HG03196 (cell line): ENCODE measurements around the gene LGALS7B.
"Not testable (repeated sequence)": the region's sequence is repeated elsewhere in the genome, so short reads cannot be mapped to it uniquely, and the experiment has no call there.

Source experiments
- ATAC-seq: cut with Tn5 transposase; IDR thresholded peaks from one replicate; pipeline ENCODE4 v1.9.1; 2021; ENCODE audit not compliant: unreplicated experiment

The LGALS7B gene

DNA sequence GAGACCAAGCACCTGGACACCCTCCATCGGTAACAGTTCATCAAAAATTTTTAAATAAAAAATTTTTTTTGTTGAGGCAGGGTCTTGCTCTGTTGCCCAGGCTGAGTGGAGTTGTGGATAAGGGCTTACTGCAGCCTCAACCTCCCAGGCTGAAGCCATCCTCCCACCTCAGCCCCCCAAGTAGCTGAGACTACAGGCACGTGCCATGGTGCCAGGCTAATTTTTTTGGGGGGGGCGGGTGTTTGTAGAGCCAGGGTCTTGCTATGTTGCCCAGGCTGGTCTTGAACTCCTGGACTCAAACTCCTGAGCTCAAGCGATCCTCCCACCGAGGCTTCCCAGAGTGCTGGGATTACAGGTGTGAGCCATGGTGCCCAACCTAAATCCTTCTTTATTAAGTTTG is 4.7 kb downstream of the LGALS7B start:
- no peak for ATAC-seq

DNA sequence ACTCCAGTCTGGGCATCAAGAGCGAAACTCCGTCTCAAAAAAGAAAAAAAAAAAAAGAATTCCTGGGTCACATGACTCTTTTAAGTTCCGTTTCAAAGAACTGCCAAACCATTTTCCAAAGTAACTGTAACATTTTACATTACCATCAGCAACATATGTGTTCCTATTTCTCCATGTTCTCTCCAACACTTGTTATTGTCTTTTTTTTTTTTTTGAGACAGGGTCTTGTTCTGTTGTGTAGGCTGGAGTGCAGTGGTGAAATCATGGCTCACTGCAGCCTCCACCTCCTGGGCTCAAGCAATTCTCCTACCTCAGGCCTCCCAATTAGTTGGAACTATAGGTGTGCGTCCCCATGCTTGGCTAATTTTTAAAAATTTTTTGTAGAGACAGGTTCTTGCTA is 6.5 kb downstream of the LGALS7B start:
- ATAC-seq, result no peak

DNA sequence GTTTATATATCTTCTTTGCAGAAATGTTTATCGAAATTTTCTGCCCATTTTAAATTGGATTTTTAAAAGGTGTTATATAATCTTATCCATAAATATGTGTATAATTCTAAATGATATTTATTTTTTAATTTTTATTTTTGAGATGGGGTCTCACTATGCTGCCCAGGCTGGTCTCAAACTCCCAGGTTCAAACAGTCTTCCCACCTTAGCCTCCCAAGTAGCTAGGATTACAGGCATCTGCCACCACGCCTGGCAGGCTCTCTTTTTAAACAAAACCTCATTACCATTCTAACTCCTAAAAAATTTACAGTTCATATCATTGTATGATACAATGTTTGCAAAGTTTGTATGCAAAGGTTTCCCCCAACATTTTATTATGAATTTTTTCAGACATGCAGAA is 7.2 kb downstream of the LGALS7B start:
- no peak for ATAC-seq

DNA sequence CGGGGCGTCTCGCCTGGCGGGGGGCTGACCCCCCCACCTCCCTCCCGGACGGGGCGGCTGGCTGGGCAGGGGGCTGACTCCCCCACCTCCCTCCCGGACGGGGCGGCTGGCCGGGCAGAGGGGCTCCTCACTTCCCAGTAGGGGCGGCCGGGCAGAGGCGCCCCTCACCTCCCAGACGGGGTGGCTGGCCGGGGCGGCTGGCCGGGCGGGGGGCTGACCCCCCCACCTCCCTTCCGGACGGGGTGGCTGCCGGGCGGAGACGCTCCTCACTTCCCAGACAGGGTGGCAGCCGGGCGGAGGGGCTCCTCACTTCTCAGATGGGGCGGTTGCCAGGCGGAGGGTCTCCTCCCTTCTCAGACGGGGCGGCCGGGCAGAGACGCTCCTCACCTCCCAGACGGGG is 8.8 kb downstream of the LGALS7B start:
- not testable (repeated sequence) for ATAC-seq

DNA sequence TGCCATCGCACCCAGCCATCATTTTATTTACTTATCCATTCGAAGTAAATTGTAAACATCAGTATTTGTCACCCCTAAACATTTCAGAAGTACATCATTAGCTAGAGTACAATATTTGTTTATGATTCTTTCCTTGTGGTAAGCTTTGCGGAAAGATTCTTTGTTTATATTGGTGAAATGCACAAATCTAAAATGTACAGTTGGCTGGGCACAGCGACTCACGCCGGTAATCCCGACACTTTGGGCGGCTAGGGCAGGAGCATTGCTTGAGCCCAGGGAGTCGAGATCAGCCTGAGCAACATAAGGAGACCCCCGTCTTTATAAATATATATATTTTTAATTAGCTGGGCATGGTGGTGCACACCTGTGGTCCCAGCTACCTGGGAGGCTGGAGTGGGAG is 10.1 kb downstream of the LGALS7B start:
- no peak for ATAC-seq

DNA sequence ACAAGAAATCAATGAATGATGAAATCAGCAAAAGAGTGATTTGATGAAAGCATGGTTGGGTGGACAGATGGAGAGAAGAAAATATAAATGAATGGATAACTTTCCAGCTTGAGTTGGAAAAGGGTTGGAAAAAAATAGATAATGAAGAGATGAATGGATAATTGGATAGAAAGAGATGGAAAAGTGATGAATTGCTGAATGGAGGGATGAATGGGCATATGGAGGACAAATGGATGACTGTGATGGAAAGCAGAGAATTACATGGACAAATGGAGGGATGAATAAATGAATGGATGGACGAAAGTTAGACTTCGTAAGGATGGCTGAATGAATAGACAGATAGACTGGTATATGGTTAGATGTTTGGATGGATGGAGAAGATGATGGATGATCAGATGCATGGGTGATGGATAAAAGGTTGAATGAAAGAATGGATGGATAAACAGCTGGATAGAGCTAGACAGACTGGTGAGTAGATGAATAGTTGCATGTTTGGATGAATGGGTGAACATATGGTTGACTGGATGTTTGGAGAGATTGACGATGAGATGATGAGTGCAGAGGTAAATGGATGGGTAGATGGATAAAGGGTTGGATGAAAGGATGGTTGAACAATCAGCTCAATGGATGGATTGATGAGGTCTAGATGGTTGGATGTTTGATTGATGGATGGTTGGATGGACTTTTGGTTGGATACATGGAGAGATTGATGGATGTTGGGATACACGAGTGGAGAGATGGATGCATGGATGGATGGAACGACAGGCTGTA is 11.8 kb downstream of the LGALS7B start:
- no peak for ATAC-seq

DNA sequence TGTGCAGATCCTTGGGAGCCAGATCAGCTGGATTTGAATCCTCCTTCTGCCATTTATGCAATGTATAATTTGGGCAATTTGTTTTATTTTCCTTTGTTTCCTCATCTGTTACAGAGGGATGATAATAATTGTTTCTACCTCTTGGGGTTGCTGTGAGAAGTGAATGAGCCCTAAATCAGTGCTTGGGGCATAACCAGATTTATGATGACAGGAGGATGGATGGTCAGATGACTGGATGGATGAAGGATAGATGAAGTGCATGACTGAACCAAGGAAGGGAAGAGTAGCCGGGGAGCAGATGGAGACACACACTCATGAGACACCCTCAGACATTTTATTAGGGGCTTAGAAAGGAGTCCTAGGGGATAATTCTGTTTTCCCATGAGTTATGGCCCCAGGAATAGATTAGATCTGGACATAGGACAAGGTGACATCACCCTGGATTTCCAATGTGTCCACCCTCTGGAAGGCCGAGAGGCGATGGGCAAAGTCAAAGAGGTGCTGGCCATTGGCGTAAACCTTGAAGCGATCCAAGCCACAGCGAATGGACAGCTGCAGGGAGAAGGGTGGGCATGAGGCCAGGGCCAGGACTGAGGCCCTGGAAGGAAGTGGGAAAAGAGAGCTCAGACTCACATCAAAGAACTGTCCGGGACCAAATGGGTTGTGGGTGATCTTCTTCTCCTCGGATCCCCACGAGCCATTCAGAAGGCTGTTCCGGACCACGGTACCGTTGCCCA is 12.5 kb downstream of the LGALS7B start:
- no peak for ATAC-seq

DNA sequence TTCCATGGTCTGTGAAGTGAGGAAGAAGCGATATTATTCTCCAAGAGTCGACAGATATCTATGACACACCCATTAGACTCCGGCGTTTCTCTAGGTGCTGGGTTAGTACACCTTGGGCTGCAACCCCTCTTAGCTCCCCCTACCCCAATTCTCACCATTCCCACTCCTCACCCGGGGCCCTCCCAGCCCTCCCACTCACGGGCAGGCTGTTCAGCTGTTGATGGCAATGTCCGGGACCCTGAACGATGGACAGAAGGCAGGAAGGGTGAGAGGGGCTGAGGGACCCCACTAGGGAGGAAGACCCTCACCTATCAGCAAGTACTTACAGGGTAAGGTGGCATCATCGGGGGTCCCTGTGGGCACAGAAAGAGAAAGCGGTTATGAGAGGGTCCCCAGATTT is 14.5 kb downstream of the LGALS7B start:
- no peak for ATAC-seq

DNA sequence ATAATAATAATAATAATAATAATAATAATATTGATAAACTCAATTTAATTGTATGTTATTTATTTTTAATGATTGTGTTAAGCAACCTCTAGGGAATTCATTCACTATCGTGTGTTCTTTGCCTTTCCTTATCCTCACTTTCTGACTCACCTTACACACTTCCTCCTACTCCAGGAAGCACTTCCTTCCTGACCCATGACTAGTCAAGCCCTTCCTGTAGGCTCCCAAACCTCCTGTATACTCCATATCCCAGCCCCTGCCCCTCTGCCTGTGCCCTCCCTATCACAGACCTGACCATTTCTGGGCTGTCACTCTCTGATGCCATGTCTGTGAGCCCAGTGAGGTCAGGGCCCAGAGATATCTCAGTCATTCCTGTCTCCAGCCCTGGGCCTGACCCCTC is 16.2 kb downstream of the LGALS7B start:
- ATAC-seq, result no peak

DNA sequence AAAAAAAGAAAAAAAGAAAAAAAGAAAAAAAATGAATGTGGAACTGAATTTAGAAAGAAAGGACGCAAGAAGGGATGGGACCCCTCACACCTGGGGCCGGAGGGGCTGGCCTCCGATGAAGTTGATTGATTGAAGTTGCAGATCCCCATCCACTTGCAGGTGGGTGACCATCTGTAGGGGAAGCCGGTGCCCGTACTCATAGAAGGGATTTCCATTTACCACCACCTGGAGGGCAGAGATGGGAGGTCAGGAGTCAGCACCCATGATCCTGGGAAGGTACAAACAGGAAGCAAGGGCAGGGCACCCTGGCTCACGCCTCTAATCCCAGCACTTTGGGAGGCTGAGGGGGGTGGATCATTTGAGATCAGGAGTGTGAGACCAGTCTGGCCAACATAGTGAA is 17.4 kb downstream of the LGALS7B start:
- ATAC-seq, result no peak

DNA sequence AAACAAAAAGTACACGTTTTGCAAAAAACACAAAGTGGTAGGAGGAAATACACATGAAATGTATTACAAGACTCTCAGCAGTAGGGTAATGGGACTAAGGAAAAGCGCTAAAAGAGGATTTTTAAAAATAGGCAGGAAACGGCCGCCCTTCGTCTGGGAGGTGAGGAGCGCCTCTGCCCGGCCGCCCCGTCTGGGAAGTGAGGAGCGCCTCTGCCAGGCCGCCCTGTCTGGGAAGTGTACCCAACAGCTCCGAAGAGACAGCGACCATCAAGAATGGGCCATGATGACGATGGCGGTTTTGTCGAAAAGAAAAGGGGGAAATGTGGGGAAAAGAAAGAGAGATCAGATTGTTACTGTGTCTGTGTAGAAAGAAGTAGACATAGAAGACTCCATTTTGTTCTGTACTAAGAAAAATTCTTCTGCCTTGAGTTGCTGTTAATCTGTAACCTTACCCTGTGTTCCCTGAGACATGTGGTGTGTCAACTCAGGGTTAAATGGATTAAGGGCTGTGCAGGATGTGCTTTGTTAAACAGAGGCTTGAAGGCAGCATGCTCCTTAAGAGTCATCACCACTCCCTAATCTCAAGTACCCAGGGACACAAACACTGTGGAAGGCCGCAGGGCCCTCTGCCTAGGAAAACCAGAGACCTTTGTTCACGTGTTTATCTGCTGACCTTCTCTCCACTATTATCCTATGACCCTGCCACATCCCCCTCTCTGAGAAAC is 18.5 kb downstream of the LGALS7B start:
- not testable (repeated sequence) for ATAC-seq

DNA sequence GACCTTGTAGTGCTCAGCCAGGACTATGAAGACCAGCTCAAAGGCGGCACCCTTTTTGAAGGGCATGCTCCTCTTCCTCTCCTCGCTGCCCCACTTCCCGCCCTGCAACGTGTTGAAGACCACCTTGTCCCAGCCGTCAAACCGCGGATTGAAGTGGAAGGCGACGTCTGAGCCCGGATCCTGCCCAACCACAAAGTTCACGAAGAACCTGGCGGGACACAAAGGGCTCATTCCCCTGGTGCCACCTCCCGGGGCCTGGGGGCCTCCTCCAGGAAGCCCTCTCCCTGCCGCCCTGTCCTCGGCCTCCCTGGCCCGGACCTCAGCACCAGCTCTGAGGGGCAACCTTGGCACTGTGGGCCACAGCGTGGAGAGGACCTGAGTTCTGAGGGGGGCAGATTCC is 19.7 kb downstream of the LGALS7B start:
- no peak for ATAC-seq

DNA sequence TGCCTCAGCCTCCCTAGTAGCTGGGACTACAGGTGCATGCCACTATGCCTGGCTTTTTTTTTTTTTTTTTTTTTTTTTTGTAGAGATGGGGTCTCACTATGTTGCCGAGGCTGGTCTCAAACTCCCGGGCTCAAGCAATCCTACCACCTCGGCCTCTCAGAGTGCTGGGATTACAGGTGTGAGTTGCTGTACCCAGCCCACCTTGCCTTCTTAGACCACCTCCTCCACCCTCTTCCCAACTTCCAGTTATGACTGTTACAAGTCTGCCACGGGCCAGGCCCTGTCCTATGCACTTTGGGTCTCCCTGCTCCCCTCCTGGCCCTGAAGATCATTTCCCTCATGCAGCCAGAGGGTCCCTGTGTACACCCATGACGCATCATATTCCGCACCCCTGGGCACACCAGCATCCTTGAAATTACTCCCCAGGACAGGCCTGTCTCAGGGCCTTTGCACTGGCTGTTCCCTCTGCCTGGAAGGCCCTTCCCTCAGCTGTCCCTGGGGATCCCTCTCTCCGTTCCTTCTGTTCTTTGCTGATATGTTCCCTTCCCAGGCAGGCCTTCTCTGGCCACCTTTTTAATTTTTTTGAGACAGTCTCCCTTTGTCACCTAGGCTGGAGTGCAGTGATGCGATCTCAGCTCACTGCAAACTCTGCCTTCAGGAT is 20.7 kb downstream of the LGALS7B start:
- ATAC-seq, result no peak

DNA sequence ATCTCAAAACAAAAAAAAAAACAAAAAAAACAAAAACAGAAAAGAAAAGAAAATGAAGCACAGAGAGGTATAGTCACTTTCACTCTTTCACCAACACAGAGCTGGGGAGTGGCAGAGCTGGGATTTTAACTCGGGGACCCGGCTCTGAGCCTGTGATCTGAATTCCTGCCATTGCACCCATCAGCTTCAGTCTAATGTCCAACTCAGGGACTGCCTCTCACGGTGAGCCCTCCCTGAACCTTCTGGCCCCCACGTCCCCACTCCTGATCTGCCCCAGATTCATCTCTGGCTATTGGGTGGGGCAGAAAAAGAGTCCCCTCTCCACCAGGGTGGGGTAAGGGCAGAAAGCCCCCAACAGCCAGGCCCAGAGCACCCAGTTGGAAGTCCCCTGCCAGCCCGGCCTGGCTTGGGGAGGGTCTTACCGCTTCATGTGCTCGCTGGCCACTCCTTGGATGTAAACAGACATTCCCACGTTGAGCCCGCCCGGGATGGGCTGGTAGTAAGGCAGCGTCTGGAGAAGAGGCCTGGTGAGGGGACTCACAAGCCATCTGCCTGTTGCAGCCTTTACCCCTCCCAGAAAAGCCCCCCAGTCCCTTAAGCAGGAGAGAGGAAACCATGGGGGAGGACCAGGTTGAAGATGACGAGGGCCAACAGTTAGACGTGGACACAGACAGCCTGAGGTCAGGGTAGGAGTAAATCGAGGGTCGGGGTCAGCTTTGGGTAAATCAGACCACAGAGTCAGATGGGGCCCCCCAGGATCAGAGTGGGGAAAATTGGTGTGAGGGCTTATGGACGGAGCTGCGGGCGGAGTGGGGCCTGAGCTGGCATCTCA is 23.2 kb downstream of the LGALS7B start:
- no peak for ATAC-seq

DNA sequence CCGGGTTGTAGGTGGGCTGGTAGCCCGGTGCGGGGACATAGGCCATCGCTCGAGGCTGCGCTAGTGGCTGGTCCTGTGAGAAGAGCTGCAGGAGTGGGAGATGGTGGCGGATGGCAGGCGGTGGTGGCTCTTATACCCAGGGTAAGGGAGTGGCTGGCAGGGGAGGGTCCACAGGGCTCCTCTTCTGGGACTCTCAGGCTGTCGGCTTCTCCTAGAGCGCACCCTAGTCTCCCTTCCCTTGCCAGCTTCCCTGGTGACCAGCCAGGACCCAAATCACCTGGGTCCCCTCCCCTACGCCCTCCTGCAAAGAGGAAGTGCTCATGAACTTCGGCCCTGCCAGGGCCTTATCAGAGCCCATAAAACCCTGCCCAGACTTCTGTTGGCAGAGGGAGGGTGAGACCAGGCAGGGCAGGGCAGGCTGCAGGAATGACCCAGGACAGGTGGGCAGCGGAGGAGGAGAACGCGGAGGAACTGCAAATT is 23.9 kb downstream of the LGALS7B start, which contains the start of gene LGALS4:
Gene LGALS4 (minus strand): TSS at position 105 of the 480 bp plus-strand sequence. CDS start 59 bp downstream, at position 46.
- no peak for ATAC-seq

DNA sequence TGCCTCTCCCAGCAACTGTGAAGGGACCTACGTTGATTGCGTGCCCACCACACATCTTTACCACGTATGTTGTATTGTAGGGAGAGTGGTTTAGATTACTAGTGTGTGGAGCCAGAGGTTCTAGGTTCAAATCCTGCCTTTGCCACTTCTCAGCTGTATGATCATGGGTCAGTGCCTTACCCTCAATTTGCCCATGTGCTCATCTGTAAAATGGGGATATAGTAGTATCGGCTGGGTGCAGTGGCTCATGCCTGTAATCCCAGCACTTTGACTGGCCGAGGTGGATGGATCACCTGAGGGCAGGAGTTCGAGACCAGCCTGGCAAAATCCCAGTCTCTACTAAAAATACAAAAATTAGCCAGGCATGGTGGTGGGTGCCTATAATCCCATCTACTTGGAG is 24.3 kb downstream of the LGALS7B start:
- ATAC-seq, result no peak

DNA sequence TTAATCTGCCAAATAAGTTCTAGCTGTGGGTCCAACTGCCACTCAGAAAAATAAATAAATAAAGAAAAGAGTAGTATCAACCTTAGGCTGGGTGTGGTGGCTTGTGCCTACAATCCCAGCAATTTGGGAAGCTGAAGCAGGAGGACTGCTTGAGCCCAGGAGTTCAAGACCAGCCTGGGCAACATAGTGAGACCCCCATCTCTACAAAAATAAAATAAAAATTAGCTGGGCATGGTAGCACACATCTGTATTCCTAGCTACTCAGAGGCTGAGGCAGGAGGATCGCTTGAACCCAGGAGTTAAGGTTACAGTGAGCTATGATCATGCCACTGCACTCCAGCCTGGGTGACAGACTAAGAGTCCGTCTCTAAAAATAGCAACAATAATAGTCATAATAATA is 24.9 kb downstream of the LGALS7B start:
- not testable (repeated sequence) for ATAC-seq

DNA sequence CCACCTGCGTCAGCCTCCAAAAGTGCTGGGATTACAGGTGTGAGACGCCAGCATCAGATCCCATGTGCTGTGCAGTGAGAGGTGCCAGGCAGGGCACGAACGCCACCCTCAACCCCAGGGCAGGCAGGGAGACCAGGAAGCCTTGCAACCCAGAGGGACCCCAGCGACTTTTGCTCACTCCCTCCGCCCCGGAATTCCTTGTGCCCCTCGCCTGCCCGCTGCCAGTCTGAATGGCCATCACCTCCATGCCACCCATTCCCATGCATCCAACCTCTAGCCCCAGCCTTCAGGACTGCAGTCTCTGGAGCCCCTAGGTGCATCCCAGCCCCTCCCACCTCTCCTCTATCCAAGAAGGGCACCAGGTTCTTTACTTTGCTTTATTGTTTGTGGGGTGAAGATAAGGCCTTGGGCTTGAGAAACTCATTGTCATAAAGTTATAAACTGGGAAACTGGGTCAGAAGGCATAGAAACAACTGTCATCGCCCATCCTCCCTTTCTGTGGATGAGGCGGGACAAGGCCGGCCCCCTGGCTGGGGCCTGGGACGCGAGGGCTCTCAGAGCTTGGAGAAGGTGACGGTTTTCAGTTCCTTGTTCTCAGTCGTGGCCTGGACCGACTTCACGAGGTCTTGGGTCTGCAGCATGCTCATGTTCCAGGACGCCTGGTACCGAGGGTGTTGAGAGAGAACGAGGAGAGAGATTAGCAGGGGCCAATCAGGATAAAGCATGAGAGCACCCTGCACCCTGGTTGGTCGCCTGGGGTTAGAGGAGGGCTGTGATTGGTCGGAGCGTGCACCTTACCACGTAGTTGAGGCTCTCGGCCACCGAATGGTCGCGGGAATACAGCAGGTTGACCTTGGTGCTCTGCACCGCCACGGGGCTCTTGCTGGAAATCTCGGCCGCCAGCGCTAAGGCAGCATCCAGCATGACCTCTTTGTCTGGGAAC is 26.3 kb downstream of the LGALS7B start:
- ATAC-seq, result no peak

DNA sequence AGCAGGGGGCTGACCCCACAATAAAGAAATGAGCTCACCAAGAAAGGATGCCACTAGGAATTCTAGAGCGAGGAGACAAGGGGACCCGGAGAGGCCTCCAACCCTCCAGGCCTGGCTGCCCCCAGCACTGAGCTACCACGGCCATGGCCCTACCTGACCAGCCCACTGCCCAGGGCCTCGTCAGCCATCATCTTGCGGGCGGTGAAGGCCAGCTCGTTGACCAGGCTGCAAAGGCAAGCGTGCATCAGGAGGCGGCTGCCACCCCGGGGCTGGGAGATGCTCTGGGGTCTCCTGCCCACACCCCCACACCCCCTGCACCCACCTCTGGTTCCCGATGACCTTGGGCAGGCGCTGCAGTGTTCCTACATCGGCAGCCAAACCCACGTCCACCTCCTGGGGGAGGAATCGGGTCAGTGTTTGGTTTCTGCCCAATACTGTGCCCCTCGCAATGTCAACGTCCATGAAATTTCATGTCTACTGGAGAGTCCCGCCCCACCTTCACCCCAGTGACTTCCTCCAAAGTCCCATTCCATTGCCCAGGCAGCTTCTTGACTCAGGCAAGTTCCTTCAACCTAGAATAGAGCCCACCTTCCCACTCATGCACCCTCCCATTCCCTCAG is 27.2 kb downstream of the LGALS7B start:
- ATAC-seq, result no peak
